ENCODE results near the gene KLHL42. TPM values are rescaled to one million over a fixed set of nuclear protein-coding genes. Genes with fewer than 3 reads are reported as not detected.

Gene KLHL42
- total RNA-seq, 1 donor from 2014 or later, result 21.3 TPM

- TF ChIP-seq CTCF (IDR thresholded peaks at IDR 0.05; ENCODE audit: insufficient read depth, low read length, severe bottlenecking), result no peak
- Histone ChIP-seq H3K4me3 (ENCODE audit: low read depth, low read length) (no peak overlapping the region), H3K27me3 (ENCODE audit: control insufficient read depth, insufficient read depth, low read length) (no peaks in the 10 kb centered on the region), H3K36me3 (ENCODE audit: control insufficient read depth, insufficient read depth, low read length) (peaks cover 6% of the 10 kb centered on the region)
- peak; percentile 86 for FAIRE-seq
- DNase-seq (ENCODE audit: low read depth), result no peak
These were observed 17.4 kb downstream of the KLHL42 start for GRCh38 chr12:27797301-27798025.

- H3K36me3 ChIP-seq (ENCODE audit: control insufficient read depth, insufficient read depth, low read length), result peaks cover 3% of the 10 kb centered on the region
- no peak for TF ChIP-seq CTCF (IDR thresholded peaks at IDR 0.05; ENCODE audit: insufficient read depth, low read length, severe bottlenecking)
- H3K4me3 ChIP-seq (ENCODE audit: low read depth, low read length), result no peak overlapping the region
- no peaks in the 10 kb centered on the region for H3K27me3 ChIP-seq (ENCODE audit: control insufficient read depth, insufficient read depth, low read length)
- DNase-seq (ENCODE audit: low read depth) (no peak), FAIRE-seq (no peak)
These were observed 20.8 kb downstream of the KLHL42 start for GRCh38 chr12:27800819-27801218.

GRCh38 chr12:27801630-27802029, 21.6 kb downstream of the KLHL42 start:
- no peak overlapping the region for H3K4me3 ChIP-seq (ENCODE audit: low read depth, low read length)
- TF ChIP-seq CTCF (IDR thresholded peaks at IDR 0.05; ENCODE audit: insufficient read depth, low read length, severe bottlenecking), result no peak
- peaks cover 3% of the 10 kb centered on the region for H3K36me3 ChIP-seq (ENCODE audit: control insufficient read depth, insufficient read depth, low read length)
- no peak for FAIRE-seq
- no peaks in the 10 kb centered on the region for H3K27me3 ChIP-seq (ENCODE audit: control insufficient read depth, insufficient read depth, low read length)
- DNase-seq (ENCODE audit: low read depth), result no peak

GRCh38 chr12:27802511-27802910, 22.5 kb downstream of the KLHL42 start:
- DNase-seq (ENCODE audit: low read depth) (peak; percentile 5), FAIRE-seq (no peak)
- H3K36me3 ChIP-seq (ENCODE audit: control insufficient read depth, insufficient read depth, low read length), result peaks cover 3% of the 10 kb centered on the region
- H3K4me3 ChIP-seq (ENCODE audit: low read depth, low read length), result no peak overlapping the region
- TF ChIP-seq CTCF (IDR thresholded peaks at IDR 0.05; ENCODE audit: insufficient read depth, low read length, severe bottlenecking), result no peak
- no peaks in the 10 kb centered on the region for H3K27me3 ChIP-seq (ENCODE audit: control insufficient read depth, insufficient read depth, low read length)

- Histone ChIP-seq H3K4me3 (ENCODE audit: low read depth, low read length) (no peak overlapping the region), H3K36me3 (ENCODE audit: control insufficient read depth, insufficient read depth, low read length) (peaks cover under 1% of the 10 kb centered on the region), H3K27me3 (ENCODE audit: control insufficient read depth, insufficient read depth, low read length) (no peaks in the 10 kb centered on the region)
- FAIRE-seq, result no peak
- TF ChIP-seq CTCF (IDR thresholded peaks at IDR 0.05; ENCODE audit: insufficient read depth, low read length, severe bottlenecking), result no peak
- DNase-seq (ENCODE audit: low read depth), result no peak
These were observed 22.9 kb downstream of the KLHL42 start for GRCh38 chr12:27802936-27803335.

GRCh38 chr12:27805238-27805637, 25.2 kb downstream of the KLHL42 start:
- DNase-seq (ENCODE audit: low read depth) (no peak), FAIRE-seq (no peak)
- H3K36me3 ChIP-seq (ENCODE audit: control insufficient read depth, insufficient read depth, low read length), result no peaks in the 10 kb centered on the region
- no peaks in the 10 kb centered on the region for H3K27me3 ChIP-seq (ENCODE audit: control insufficient read depth, insufficient read depth, low read length)
- TF ChIP-seq CTCF (IDR thresholded peaks at IDR 0.05; ENCODE audit: insufficient read depth, low read length, severe bottlenecking), result no peak
- H3K4me3 ChIP-seq (ENCODE audit: low read depth, low read length), result no peak overlapping the region
